ENCODE measurements around the gene ALDH3B1.

- TF ChIP-seq CTCF (tag by site-specific recombination; IDR thresholded peaks at IDR 0.05) (no peak), ZBTB7A (tag by site-specific recombination; IDR thresholded peaks at IDR 0.05; ENCODE audit: low read depth) (no peak), PRDM10 (tag by site-specific recombination; IDR thresholded peaks at IDR 0.05) (no peak)
Measured at GRCh38 chr11:67999201-67999629, 10.9 kb upstream of the ALDH3B1 start.
